ENCODE measurements around the gene CIPC. TPM values are rescaled to one million over a fixed set of nuclear protein-coding genes. Genes with fewer than 3 reads are reported as not detected.

The CIPC gene
- total and polyA plus RNA-seq, 2 of the 13 experiments (the other 11 are each of a cell fraction or from before 2014, with no cell fraction given) = 7.6 to 13.9 TPM

GRCh38 chr14:77097700-77098528 lies at the start of gene CIPC (continued):
- TF ChIP-seq ZSCAN5A (CRISPR knock-in tag; IDR thresholded peaks at IDR 0.05; ENCODE audit: borderline replicate concordance) (no peak), KMT2B (CRISPR knock-in tag; IDR thresholded peaks at IDR 0.05) (peak; percentile 62), RBFOX2 (IDR thresholded peaks at IDR 0.05; ENCODE audit: low read depth, low read length) (peak; percentile 91), ISX (CRISPR knock-in tag; conservative IDR thresholded peaks at IDR 0.05) (no peak), CCDC6 (CRISPR knock-in tag; IDR thresholded peaks at IDR 0.05) (peak; percentile 55; the same call in 1 of the 2 replicates), TRIM22 (IDR thresholded peaks at IDR 0.05) (no peak), THAP8 (CRISPR knock-in tag; IDR thresholded peaks at IDR 0.05; ENCODE audit: borderline replicate concordance) (0 out of 2 replicates have a peak, but pooled peaks have one; percentile 51), TSC22D2 (CRISPR knock-in tag; IDR thresholded peaks at IDR 0.05; ENCODE audit: borderline replicate concordance) (no peak), ZNF598 (CRISPR knock-in tag; IDR thresholded peaks at IDR 0.05; ENCODE audit: borderline replicate concordance) (peak; percentile 71; the same call in 1 of the 2 replicates), NPAS2 (CRISPR knock-in tag; IDR thresholded peaks at IDR 0.05; ENCODE audit: borderline replicate concordance) (no peak), PCBP1 (IDR thresholded peaks at IDR 0.05; ENCODE audit: borderline replicate concordance, low read depth, low read length) (0 out of 2 replicates have a peak, but pooled peaks have one; percentile 56), GABPB1 (CRISPR knock-in tag; IDR thresholded peaks at IDR 0.05) (peak; percentile 96), U2AF2 (IDR thresholded peaks at IDR 0.05; ENCODE audit: low read depth, low read length) (no peak), RBAK (CRISPR knock-in tag; IDR thresholded peaks at IDR 0.05) (no peak), ZKSCAN1 (IDR thresholded peaks at IDR 0.05; ENCODE audit: low read length) (no peak), ZNF142 (CRISPR knock-in tag; IDR thresholded peaks at IDR 0.05) (peak; percentile 50; the same call in 1 of the 2 replicates), TRAFD1 (CRISPR knock-in tag; IDR thresholded peaks at IDR 0.05; ENCODE audit: borderline replicate concordance) (no peak)
